Uterus (tissue), 2 donors: ENCODE data around the gene TXNL4A.

ENCODE experiments used
- CTCF ChIP-seq, 4 experiments: fragments of 200-600 bp in 2 of 4; fragments of 450-650 bp in 2 of 4; sonication (generic) in 2 of 4; IDR thresholded peaks; one replicate each; pipeline ENCODE4 v1.5.1; 2016 to 2019; ENCODE audit warnings: antibody characterized with exemption in 4 of 4, mild to moderate bottlenecking in 2 of 4, moderate library complexity in 1 of 4
- POLR2A ChIP-seq, 2 donors: fragments of 450-650 bp; IDR thresholded peaks; one replicate each; pipeline ENCODE4 v1.6.1; 2016; ENCODE audit warnings: antibody characterized with exemption in 2 of 2, mild to moderate bottlenecking in 1 of 2, moderate library complexity in 1 of 2

GRCh38 chr18:79947054-79947755 is 41.2 kb downstream of the TXNL4A start:
- no peak for TF ChIP-seq CTCF (IDR thresholded peaks at IDR 0.05)
- TF ChIP-seq POLR2A (IDR thresholded peaks at IDR 0.05), result no peak
